Measurements from ENCODE around the gene TANK. TPM values are rescaled to one million over a fixed set of nuclear protein-coding genes. Genes with fewer than 3 reads are reported as not detected.

TANK gene
- total RNA-seq: 115 TPM

GRCh38 chr2:161160226-161161073, at the start of gene TANK:
Gene TANK (plus strand): TSS chr2:161160428. CDS start chr2:161179663, 19,235 bp downstream.

Other genes starting within 250 kb of the TANK start
- 100 TPM for gene PSMD14, start 148.0 kb downstream of the TANK start, total RNA-seq